ENCODE data around the gene PTPRO. TPM values are rescaled to one million over a fixed set of nuclear protein-coding genes. Genes with fewer than 3 reads are reported as not detected.
"Not testable (repeated sequence)": the region's sequence is repeated elsewhere in the genome, so short reads cannot be mapped to it uniquely, and the experiment has no call there.

Gene PTPRO
- polyA plus RNA-seq, 1 experiment = 0.10 TPM

DNA sequence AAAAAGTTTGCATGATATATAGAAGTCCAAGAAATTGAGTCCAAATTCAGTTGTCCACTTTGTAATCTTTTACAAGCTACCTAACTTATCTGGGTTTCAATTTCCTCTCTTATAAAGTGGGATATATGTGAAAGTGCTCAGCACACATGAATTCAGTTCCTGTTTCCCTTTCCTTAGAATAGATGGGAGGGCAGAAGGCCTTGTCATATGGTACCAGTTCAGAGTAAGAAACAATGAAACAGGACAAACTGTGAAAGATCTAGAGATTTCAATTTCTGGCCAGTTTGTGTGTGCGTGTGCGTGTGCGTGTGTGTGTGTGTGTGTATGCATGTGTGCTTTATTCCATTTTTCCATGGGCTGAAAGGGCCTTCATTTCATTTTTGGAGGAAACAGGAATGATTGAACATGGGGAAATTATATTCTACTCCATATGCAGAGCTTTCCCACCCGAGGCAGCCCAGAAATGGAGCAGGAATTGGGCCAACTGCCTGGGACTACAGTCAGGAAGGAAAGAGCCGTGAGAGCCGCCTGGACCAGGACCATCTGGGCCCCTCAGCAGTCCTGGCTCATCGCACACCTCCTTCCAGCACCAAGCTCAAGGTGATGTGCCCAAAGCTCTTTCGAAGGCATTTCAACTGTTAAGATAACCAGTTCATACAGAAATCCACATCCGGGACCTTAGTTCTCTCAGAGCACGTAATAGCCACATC is 283.7 kb downstream of the PTPRO start:
- Histone ChIP-seq H3K27ac (ENCODE audit: low read depth, low read length) (no peak overlapping the region), H3K9me3 (ENCODE audit: control insufficient read depth, insufficient read depth, low read length) (no peaks in the 10 kb centered on the region), H3K4me3 (ENCODE audit: low read depth, low read length) (no peak overlapping the region), H3K27me3 (ENCODE audit: control insufficient read depth, insufficient read depth, low read length) (no peaks in the 10 kb centered on the region)
- TF ChIP-seq, protein P1, sequence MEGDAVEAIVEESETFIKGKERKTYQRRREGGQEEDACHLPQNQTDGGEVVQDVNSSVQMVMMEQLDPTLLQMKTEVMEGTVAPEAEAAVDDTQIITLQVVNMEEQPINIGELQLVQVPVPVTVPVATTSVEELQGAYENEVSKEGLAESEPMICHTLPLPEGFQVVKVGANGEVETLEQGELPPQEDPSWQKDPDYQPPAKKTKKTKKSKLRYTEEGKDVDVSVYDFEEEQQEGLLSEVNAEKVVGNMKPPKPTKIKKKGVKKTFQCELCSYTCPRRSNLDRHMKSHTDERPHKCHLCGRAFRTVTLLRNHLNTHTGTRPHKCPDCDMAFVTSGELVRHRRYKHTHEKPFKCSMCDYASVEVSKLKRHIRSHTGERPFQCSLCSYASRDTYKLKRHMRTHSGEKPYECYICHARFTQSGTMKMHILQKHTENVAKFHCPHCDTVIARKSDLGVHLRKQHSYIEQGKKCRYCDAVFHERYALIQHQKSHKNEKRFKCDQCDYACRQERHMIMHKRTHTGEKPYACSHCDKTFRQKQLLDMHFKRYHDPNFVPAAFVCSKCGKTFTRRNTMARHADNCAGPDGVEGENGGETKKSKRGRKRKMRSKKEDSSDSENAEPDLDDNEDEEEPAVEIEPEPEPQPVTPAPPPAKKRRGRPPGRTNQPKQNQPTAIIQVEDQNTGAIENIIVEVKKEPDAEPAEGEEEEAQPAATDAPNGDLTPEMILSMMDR (IDR thresholded peaks at IDR 0.05; ENCODE audit: low read depth, low read length) = no peak
- ChIA-PET POLR2A (no interaction called here), CTCF (interaction anchor here (1.1 kb wide), 1 partner anchor 21 kb away, joined by 4 read pairs; no protein-coding TSS in a partner anchor)
- DNase-seq (ENCODE audit: low read depth, low spot score) = no peak

DNA sequence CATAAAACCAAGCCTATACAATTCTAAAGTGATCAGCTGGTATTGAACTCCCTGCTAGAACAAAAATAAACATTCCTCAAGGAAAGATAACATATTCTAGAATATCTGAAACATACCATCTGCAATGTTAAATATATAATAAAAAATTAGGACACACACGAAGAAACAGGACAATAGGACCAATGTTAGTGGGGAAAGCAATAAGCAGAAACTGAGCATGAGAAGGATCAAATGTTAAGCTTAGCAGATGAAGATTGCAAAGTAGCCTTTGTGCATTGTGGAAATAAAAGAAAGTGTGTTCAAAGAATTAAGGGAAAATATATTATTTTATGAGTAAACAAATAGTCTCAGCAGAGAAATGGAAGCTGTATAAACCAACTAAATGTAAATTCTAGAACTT is 286.1 kb downstream of the PTPRO start:
- no peak overlapping the region for H3K4me3 ChIP-seq (ENCODE audit: low read depth, low read length)
- ChIA-PET CTCF (no interaction called here), POLR2A (no interaction called here)

DNA sequence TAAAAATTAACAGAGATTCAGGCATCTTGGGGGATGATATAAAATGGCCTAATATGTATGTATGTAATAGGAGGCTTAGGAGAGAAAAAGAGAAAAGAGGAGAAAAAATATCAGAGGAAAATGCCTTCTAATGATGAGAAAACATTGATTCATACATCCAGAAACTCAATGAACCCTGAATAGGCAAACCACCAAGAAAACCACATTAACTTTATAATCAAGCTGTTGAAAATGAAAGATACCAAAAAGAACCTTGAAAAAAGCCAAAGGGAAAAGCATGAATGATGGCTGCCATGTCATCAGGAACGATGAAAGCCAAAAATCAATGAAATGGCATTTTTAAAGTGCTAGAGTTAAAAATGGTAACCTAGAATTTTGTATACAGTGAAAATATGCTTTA is 286.6 kb downstream of the PTPRO start:
- no peak overlapping the region for H3K4me3 ChIP-seq (ENCODE audit: low read depth, low read length)
- H3K27me3 ChIP-seq (ENCODE audit: control insufficient read depth, insufficient read depth, low read length) = no peaks in the 10 kb centered on the region
- H3K9me3 ChIP-seq (ENCODE audit: control insufficient read depth, insufficient read depth, low read length) = no peaks in the 10 kb centered on the region
- ChIA-PET POLR2A (no interaction called here), CTCF (interaction anchor here (1.3 kb wide), 1 partner anchor 76 kb away, joined by 3 read pairs; no protein-coding TSS in a partner anchor)
- no peak for DNase-seq (ENCODE audit: low read depth, low spot score)
- H3K27ac ChIP-seq (ENCODE audit: low read depth, low read length) = no peak overlapping the region
- TF ChIP-seq, protein P1 (IDR thresholded peaks at IDR 0.05; ENCODE audit: low read depth, low read length) = no peak

More for the DNA sequence above, 286.1 kb downstream of the PTPRO start:
- H3K9me3 ChIP-seq (ENCODE audit: control insufficient read depth, insufficient read depth, low read length) = no peaks in the 10 kb centered on the region
- no peak for DNase-seq (ENCODE audit: low read depth, low spot score)
- no peak overlapping the region for H3K27ac ChIP-seq (ENCODE audit: low read depth, low read length)
- no peaks in the 10 kb centered on the region for H3K27me3 ChIP-seq (ENCODE audit: control insufficient read depth, insufficient read depth, low read length)
- TF ChIP-seq, protein P1 (IDR thresholded peaks at IDR 0.05; ENCODE audit: low read depth, low read length) = no peak

DNA sequence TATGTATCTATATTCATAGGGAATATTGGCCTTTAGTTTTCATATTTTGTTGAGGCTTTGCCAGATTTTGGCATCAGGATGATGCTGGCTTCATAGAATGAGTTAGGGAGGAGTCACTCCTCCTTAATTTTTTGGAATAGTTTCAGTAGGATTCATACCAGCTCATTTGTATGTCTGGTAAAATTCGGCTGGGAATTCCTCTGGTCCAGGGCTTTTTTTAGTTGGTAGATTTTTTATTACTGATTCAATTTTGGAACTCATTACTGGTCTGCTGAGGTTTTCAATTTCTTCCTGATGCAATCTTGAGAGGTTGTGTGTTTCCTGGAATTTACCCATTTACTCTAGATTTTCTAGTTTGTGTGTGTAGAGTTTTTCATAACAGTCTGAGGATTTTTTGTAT is 291.7 kb downstream of the PTPRO start:
- DNase-seq (ENCODE audit: low read depth, low spot score) = no peak
- Histone ChIP-seq H3K9me3 (ENCODE audit: control insufficient read depth, insufficient read depth, low read length) (peaks cover 2% of the 10 kb centered on the region; the same call in 1 of the 2 replicates), H3K27me3 (ENCODE audit: control insufficient read depth, insufficient read depth, low read length) (no peaks in the 10 kb centered on the region), H3K27ac (ENCODE audit: low read depth, low read length) (no peak overlapping the region), H3K4me3 (ENCODE audit: low read depth, low read length) (no peak overlapping the region)
- POLR2A ChIA-PET = no interaction called here
- TF ChIP-seq, protein P1 (IDR thresholded peaks at IDR 0.05; ENCODE audit: low read depth, low read length) = no peak
- CTCF ChIA-PET = no interaction called here

DNA sequence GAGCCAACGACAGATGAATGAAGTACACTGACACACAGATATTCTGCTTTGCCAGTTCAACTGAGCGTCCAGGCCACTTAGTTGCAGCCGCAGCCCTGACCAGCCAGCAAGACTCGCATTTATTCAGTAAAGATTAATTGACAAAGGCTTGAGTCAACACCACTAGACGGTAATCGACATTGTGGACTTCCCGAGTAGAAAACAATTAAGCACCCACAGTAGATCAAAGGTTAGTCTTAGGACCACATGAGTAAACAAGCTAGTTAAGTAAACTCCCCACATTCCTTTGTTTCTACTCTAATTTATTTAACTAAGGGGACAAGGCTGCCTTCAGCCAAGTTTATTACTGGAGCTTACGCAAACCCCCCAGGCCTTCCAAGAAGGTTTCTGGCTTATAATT is 294.2 kb downstream of the PTPRO start:
- DNase-seq (ENCODE audit: low read depth, low spot score); H3K27me3 ChIP-seq (ENCODE audit: control insufficient read depth, insufficient read depth, low read length); H3K27ac ChIP-seq (ENCODE audit: low read depth, low read length); POLR2A ChIA-PET; H3K9me3 ChIP-seq (ENCODE audit: control insufficient read depth, insufficient read depth, low read length); H3K4me3 ChIP-seq (ENCODE audit: low read depth, low read length): not testable (repeated sequence)
- CTCF ChIA-PET = interaction anchor here (1.3 kb wide), 1 partner anchor 11 kb away, joined by 5 read pairs; no protein-coding TSS in a partner anchor

All from AG04450 (cell line).